ENCODE results near the gene SYNDIG1. TPM values are rescaled to one million over a fixed set of nuclear protein-coding genes. Genes with fewer than 3 reads are reported as not detected.

Gene SYNDIG1
- total and polyA plus RNA-seq, 2 of the 4 experiments (the other 2 are of a cell fraction), result not detected

DNA sequence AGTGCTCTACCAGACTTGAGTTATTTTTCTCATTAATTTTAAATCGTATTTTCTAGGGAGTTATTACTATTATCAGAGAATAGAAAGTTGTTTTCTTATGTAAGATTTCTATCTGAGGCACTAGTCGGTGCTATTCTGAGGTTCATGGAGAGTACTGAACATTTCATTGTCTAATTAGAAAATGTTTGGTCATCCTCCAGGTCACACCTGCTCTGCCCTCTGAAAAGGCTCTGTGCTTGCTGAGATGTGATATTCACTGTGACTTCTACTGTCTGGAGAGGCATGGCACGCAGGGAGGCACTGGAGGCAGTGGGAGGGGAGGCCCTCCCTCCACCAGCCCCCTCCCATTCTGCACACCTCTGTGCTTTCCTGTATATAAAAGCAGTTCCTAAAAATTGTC is 3.0 kb downstream of the SYNDIG1 start:
- Histone ChIP-seq H3K27ac (ENCODE audit: insufficient read depth, low read length) (no peak overlapping the region), H3K23ac (ENCODE audit: low read depth, low read length) (no peak overlapping the region), H3K79me1 (ENCODE audit: low read depth in 1 of 2, low read length in 2 of 2) (no peaks in the 10 kb centered on the region), H4K5ac (ENCODE audit: low read depth, low read length) (no peak overlapping the region), H3K9me1 (ENCODE audit: insufficient read depth, low read length) (no peaks in the 10 kb centered on the region), H2BK120ac (ENCODE audit: low read depth, low read length) (no peak overlapping the region), H3K36me3 (ENCODE audit: control insufficient read depth, insufficient read depth, low read length) (no peaks in the 10 kb centered on the region), H3K4me3 (ENCODE audit: insufficient read depth, low read depth, low read length) (no peak overlapping the region), H3K18ac (ENCODE audit: low read depth, low read length) (no peak overlapping the region), H3K4me1 (ENCODE audit: control insufficient read depth, insufficient read depth, low read length) (no peaks in the 10 kb centered on the region), H3K9ac (ENCODE audit: low read depth, low read length) (no peak overlapping the region), H2BK5ac (ENCODE audit: low read depth, low read length, poor library complexity, severe bottlenecking) (no peak overlapping the region), H4K8ac (ENCODE audit: low read depth in 2 of 2, low read length in 2 of 2) (no peak overlapping the region), H3K4ac (ENCODE audit: low read depth, low read length) (no peak overlapping the region), H2BK20ac (ENCODE audit: low read depth, low read length) (no peak overlapping the region), H3K4me2 (ENCODE audit: low read depth, low read length) (no peak overlapping the region), H3K14ac (replicated peaks; ENCODE audit: low read depth, low read length) (no peak overlapping the region), H2BK15ac (ENCODE audit: low read depth, low read length) (no peak overlapping the region), H3K9me3 (ENCODE audit: control insufficient read depth, insufficient read depth, low read length) (no peaks in the 10 kb centered on the region), H4K20me1 (ENCODE audit: insufficient read depth, low read length) (no peaks in the 10 kb centered on the region), H2AK5ac (ENCODE audit: low read depth, low read length) (no peak overlapping the region), H2AFZ (replicated peaks; ENCODE audit: low read length, poor library complexity) (no peak overlapping the region), H2AK9ac (replicated peaks; ENCODE audit: low read depth, low read length, poor library complexity) (no peak overlapping the region), H4K91ac (ENCODE audit: insufficient read depth, low read depth, low read length) (no peak overlapping the region), H3K27me3 (ENCODE audit: control insufficient read depth, insufficient read depth, low read length) (peaks cover 33% of the 10 kb centered on the region), H3K56ac (ENCODE audit: extremely low read depth, insufficient read depth, low read length) (no peak overlapping the region)
- CTCF ChIA-PET, result interaction anchor here (0.6 kb wide), 1 partner anchor 162 kb away, joined by 3 read pairs; no protein-coding TSS in a partner anchor
- no CpG with 5 or more reads among the region's 3 CpGs for WGBS, 2 experiments (ENCODE audit: extremely low coverage in 2 of 2, insufficient read length in 1 of 2)
- POLR2A ChIA-PET (ENCODE audit: unreplicated experiment), result no interaction called here
- DNase-seq (no peak), ATAC-seq (ENCODE audit: low read depth) (no peak)
- intact Hi-C loops (cut with micrococcal nuclease), result no loop called here
- BruUV-seq (replicated peaks), result no TSS peak
- in situ Hi-C loops (cut with MboI; ENCODE audit: low sequenced_read_pairs), result no loop called here
- TF ChIP-seq, protein P1, sequence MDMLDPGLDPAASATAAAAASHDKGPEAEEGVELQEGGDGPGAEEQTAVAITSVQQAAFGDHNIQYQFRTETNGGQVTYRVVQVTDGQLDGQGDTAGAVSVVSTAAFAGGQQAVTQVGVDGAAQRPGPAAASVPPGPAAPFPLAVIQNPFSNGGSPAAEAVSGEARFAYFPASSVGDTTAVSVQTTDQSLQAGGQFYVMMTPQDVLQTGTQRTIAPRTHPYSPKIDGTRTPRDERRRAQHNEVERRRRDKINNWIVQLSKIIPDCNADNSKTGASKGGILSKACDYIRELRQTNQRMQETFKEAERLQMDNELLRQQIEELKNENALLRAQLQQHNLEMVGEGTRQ (IDR thresholded peaks at IDR 0.05; ENCODE audit: low read depth, low read length), result no peak
- TF ChIP-seq NFE2L2 (IDR thresholded peaks at IDR 0.05; ENCODE audit: low read depth, low read length) (no peak), CTCF (conservative IDR thresholded peaks at IDR 0.05; ENCODE audit: low read depth, low read length) (no peak), SMC3 (IDR thresholded peaks at IDR 0.05; ENCODE audit: low read depth, low read length) (no peak)
- dilution Hi-C loops (cut with HindIII; ENCODE audit: low sequenced_read_pairs, unreplicated experiment), result no loop called here

Data from IMR-90 (cell line).